ENCODE data around the gene ANKMY1.

DNA sequence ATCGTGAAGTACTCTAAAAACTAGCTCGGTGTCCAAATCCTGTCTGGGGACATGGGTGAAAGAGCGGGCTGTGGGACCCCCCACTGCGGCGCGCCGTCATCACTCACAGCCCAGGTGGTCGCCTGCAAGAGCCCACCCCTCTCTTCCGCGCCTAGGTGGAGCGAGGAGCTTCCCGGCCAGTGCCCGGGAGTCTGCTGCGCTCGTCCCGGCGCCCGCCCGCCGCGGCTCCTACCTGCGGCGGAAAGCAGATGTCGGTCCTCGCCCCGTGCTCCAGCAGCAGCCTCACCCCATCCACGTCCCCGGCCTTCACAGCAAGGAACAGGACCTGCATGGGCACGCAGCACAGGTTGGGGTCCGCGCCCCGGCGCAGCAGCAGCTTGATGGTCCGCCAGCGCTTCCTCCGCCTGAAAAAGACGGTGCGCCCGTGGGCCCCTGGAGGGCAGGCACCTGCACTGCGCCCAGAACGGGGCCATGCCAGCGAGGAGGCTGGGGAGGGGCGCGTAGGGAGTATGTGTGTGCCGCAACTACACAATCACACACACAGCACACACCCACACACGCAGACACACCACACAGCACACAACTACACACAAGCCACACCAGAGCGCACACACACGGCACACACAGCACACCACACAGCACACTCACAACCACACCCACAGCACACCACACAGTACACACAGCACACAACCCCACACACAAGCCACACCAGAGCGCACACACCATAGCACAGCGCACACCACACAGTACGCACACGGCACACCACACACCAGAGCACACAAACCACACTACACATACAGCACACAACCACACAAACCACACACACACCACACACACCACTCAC is 37.4 kb downstream of the ANKMY1 start:
- TF ChIP-seq, protein P1, sequence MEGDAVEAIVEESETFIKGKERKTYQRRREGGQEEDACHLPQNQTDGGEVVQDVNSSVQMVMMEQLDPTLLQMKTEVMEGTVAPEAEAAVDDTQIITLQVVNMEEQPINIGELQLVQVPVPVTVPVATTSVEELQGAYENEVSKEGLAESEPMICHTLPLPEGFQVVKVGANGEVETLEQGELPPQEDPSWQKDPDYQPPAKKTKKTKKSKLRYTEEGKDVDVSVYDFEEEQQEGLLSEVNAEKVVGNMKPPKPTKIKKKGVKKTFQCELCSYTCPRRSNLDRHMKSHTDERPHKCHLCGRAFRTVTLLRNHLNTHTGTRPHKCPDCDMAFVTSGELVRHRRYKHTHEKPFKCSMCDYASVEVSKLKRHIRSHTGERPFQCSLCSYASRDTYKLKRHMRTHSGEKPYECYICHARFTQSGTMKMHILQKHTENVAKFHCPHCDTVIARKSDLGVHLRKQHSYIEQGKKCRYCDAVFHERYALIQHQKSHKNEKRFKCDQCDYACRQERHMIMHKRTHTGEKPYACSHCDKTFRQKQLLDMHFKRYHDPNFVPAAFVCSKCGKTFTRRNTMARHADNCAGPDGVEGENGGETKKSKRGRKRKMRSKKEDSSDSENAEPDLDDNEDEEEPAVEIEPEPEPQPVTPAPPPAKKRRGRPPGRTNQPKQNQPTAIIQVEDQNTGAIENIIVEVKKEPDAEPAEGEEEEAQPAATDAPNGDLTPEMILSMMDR (conservative IDR thresholded peaks at IDR 0.05), result no peak
- no peak for TF ChIP-seq EZH2 (IDR thresholded peaks at IDR 0.05; ENCODE audit: low read depth)
